GOT3 (cell line): ENCODE results near the gene GNPAT.
"Not testable (repeated sequence)": the region's sequence is repeated elsewhere in the genome, so short reads cannot be mapped to it uniquely, and the experiment has no call there.

ENCODE experiments used
- DNase-seq: peaks from one replicate; lab custom pipeline; 2025; ENCODE audit warnings: mixed read lengths; lab: John Stamatoyannopoulos, UW

Gene GNPAT

DNA sequence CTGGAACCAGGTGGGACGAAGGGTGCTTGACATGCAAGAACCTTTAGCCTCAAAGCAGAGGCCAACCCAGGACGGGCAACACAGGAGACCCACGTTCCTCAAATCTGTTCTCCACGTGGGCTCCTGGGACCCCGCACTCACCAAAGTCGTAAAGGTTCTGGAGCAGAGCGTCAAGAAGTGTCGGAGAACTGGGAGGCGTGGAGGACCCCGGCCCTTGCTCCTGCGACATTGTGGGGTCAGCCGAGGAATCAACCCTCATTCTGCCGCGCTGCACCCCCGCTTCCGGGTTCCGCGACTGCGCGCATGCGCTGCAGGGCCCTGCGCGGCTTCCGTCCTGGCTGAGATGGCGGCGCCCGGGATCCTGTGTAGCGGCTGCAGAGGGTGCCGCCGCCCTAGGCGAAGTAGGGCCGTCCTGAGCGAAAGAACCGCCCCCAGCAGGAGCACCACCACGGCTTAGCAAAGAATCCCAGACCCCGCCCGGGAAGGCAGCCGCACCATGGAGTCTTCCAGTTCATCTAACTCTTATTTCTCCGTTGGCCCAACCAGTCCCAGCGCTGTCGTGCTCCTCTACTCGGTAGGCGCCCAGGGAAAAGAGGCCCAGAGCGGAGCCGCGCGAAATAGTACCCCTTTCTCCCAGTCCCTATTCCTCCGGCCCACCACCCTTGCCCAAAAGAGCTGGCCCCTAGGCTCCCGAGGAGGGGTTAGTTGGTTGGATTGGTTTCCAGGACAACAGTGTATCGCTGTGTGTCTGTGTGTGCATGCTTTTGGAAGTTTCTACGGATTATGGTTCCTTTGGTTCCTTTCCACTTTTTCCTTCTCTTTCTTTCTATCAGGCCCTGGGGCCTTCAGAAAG is at the start of gene GNPAT:
Gene GNPAT, plus strand, starts transcription at position 330 of the 853 bp plus-strand sequence. Its CDS starts 167 bp downstream, at position 497.
- peak; percentile 80 for DNase-seq

GRCh38 chr1:231192620-231193163 is 48.3 kb upstream of the GNPAT start:
- DNase-seq: no peak

DNA sequence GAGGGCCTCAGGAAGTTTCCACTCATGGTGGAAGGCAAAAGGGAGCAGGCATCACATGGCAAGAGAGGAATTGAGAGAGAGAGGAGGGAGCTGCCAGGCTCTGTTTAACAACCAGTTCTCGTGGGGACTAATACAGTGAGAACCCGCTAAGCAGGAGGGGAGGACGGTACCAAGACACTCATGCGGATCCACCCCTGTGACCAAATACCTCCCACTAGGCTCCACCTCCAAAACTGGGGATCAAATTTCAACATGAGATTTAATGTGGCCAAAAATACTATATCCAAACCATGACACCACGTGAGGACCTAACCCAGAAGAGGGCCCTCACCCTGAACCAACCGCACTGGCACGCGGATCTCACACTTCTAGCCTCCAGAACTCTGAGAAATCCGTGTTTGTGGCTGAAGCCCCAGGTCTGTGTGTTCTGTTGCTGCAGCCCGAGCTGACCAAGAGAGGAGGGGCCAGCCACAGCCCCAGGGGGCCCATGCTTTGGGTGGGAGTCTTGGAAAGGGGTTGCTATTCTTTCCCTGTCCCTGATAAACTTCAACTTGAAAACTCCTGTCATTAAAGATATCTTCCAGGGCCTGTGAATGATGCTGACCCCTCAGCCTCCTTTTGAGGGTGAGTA is 47.2 kb upstream of the GNPAT start:
- no peak for DNase-seq

- no peak for DNase-seq
These were observed 46.6 kb upstream of the GNPAT start for GRCh38 chr1:231194476-231194842.

GRCh38 chr1:231194843-231195516 is 46.0 kb upstream of the GNPAT start:
- no peak for DNase-seq

- DNase-seq: no peak
These were observed 44.7 kb upstream of the GNPAT start for GRCh38 chr1:231196307-231196706.

DNA sequence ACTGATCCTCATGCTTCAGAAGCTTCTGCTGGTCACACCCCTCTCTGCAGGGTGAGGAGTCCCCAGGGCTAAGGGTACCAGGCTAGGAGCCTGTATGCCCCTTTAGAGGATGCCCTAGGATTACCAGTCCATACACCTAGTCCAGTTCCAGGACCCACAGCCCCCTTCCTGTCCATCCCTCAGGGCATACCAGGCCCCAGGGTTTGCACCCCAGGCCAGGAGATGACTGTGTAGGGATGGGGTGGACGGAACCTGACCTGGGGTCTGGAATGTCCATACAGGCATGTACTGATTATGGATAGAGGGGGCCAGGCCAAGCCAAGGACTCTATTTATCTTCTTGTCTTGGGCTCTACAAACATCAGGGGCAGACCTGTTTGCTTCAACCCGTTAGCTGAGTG is 44.3 kb upstream of the GNPAT start:
- no peak for DNase-seq

DNA sequence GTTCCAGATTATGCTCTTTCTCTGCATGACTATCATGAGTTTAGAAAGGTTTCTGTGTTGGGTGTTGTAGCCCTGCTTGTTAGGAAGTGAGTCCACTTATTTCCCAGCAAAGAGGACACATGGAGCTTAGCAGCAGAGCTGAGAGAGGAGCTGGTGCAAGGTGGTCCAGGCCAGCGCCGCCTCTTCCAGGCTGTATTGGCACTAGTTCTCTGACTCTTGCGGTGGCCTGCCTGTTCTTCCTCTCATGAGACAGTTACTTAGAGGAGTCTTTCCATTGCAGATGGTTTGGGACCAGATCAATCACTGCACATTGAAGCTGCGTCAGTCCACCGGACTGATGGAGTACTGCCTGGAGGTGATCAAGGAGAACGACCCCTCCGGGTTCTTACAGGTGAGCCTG is 41.1 kb upstream of the GNPAT start:
- no peak for DNase-seq

DNA sequence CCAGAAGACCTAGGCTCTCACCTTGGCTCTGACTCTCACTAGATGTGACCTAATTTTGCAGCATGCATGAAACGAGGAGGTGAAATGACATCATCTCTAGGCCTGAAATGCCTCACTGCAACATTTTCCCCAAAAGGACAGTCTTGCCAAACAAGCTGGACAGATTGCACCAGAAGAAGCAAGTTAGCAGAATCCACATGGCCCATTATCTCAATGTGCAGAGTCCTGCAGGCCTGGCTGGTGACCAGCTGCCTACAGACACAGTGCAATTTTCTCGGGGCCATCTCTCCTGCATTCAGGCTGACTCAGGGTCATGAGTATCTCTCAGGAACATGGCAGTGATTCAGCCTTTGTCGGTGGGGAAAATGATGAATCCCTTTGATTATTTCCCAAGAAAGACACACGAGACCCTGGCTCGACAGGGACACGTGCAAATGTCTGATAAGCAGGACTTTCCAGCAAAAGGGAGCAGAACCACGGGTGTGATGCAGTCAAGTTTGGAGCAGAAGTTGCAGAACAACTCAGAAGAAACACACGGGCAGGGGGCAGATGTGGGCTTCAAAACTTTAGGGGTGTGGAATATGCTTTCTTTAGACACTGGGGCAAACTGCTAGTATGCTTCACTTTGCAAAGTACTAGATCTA is 40.5 kb upstream of the GNPAT start:
- DNase-seq: peak; percentile 23

DNA sequence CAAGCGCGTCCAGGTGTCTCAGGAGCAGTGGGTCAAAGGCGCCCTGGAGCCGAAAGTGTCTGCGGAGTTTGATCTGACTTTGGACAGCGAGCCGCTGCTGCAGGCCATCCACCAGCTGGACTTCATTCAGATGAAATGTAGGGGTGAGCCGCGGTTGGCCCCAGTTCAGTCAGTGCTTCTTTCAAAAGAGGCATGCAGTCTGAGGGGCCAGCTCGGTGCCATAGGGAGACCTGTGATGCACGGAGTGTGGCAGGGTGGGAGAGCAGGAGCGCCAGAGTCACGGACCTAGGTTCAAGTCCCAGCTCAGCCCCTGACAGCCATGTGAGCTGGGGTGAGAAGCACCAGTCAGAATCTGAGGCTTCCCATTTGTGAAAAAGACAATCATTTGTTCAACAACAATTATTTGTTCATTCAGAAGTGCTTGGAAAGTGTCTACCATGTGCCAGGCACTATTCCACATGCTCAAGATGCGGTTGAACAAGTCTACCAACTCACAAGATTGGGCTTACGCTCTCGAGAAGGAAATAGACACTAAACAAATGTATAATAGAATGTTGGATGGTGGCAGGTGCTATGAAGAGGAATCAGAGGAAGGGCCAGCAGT is 39.5 kb upstream of the GNPAT start:
- DNase-seq: no peak

- no peak for DNase-seq
These were observed 38.9 kb upstream of the GNPAT start for GRCh38 chr1:231201979-231202633.

DNA sequence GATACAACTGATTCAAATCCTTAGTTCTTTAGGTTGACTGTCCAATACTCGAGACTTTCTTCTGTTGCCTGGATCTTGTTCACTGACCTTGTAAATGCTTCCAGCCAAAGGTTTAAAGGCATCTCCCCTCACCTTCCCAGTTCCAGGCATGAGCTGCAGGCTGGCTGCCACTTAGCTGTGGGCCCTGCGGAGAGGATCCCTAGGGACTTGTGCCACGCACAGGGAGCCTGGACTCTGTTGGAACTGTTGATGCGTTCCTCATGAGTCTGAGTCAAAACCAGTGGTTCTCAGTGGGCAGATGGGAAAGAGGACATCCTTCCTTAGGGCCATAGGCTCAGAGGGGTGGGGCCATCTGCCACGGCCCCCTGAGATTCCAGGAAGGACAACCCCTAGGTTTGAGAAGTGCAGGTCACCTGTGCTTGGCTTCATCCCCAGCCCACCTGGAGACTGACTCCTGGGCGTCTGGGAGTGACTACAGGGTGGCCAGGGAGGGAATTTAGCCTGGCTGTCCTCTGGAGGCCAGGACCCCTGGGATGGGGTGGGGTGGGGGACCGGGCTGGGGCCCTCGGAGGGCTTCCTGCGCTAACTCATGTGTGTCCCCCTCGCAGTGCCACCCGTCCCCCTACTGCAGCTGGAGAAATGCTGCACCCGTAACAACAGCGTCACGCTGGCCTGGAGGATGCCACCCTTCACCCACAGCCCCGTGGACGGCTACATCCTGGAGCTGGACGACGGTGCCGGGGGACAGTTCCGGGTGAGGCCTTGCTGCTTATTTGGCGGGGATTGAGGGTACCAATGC is 37.6 kb upstream of the GNPAT start:
- no peak for DNase-seq

DNA sequence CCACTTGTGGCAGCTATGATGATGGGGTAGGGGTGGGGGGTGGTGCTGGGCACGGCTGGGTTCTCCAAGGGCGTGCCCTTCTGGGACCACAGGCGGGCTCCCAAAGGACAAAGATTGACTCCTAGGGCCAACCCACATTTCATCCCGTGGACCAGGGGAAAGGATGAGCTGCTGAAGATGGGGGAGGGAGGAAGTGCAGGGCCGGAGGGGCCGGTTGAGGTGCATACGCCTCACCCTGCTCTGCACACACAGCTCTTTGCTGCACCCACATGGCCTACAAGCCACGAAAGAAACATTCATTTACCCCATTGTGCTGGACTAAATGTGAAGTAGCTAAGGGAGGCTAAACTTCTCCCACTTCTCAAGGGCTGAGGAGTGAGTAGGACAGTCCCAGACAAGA is 34.2 kb upstream of the GNPAT start:
- no peak for DNase-seq

DNA sequence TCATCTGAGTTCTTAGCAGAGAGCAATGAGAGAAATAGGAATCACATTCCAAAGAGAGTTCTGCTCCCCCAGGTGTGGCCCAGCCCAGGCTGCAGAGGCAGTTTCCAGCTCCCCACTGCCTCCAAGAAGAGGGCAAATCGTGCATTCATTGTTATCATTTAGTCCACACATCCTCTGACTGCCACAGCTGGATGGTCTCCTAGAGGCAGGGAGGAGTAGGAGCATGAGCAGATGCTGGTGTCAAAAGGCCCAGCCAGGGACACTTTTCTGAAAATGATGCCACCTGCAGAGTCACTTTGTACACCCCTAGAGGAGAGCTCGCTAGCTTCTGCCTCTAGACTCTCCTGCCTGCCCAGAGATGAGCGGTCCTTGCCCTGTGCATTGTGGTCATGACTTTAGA is 33.6 kb upstream of the GNPAT start:
- DNase-seq: no peak

GRCh38 chr1:231208980-231209379 is 32.0 kb upstream of the GNPAT start:
- DNase-seq: no peak

GRCh38 chr1:231209531-231209930 is 31.5 kb upstream of the GNPAT start:
- no peak for DNase-seq

DNA sequence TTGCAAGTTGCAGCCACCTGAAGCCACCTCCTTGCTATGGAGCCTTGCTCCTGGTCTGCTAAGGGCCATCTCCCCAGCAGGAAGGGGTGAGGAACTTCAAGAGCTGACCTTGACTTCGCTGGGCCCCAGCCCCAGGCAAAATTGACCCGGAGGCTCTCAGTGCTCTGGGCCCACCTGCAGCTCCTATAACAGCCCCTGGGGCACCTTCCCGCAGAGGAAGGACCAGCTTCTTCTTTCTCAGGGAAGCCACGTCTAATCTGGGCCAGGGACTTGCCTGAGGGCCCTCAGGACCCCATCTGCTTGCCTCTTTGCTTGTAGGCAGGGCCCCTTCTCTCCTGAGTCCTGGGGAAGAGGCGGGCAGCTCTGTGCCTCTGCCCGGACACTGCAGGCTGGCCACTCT is 30.9 kb upstream of the GNPAT start:
- no peak for DNase-seq

DNA sequence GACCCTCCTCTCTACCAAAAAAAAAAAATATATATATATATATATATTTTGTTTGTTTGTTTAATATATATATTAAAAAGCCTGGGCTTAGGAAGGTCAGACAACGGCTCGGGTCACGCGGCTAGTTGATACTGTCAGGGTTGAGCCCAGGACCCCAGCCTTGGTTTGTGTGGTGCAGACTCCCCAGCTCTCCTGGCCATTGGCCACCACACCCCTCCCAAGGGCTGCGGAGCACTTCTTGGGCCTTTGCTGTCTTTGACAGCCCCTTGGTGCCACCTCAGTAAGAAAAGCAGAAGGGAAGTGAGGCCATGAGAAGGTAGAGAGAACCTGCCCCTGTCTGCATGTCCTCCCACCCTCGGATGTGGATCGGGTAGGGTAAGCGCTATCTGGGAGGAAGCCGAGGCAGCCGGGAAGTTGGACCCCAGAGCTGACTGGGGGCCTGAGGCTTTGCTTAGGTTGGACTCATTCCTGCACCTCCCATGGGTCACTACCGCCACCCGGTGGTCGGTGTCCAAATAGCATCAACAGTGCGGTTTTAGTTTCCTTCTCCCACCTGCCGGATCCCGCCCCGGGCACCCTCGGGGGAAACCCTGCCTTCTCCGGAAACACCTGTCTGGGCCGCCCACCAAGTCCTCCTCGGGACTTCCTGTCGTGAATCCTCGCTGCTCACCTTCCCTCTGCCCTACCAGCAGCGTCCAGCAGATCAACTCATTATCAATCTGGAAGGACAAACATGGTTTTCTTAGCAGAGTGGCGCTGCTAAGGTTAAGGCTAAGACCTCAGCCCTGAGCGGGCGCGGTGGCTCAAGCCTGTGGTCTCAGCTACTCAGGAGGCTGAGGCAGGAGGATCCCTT is 29.8 kb upstream of the GNPAT start:
- peak; percentile 56 for DNase-seq

DNA sequence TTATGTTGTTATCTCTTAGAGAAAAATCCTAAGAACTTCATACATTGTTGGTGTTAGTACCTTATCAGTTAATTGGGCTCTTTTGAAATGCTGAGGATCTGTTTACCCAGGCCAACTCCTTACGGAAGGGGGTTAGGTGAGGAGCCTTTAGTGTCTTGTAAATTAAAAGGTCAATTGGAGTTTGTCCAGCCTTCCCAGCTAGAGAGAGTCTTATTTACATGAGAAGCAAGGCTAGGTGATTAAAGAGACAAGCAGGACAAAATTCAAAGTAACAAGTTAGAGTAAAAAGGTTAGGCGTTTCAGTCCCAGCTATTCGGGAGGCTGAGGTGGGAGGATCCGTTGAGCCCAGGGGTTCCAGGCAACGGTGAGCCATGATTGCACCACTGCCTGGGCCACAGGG is 28.7 kb upstream of the GNPAT start:
- DNase-seq: not testable (repeated sequence)
